Measurements from ENCODE around the gene STKLD1.
"Not testable (repeated sequence)": the region's sequence is repeated elsewhere in the genome, so short reads cannot be mapped to it uniquely, and the experiment has no call there.

Gene STKLD1

DNA sequence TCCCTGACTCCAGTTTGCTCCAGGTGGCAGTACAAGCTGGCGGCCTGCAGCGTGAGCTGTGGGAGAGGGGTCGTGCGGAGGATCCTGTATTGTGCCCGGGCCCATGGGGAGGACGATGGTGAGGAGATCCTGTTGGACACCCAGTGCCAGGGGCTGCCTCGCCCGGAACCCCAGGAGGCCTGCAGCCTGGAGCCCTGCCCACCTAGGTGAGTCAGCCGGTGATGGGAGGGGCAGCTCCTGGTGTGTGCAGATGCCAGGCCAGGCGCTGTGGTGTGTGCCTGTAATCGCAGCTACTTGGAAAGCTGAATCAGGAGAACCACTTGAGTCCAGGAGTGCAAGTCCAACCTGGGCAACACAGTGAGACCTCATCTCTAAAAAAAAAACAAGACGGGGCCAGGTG is 73.6 kb downstream of the STKLD1 start:
- DNase-seq = no peak

DNA sequence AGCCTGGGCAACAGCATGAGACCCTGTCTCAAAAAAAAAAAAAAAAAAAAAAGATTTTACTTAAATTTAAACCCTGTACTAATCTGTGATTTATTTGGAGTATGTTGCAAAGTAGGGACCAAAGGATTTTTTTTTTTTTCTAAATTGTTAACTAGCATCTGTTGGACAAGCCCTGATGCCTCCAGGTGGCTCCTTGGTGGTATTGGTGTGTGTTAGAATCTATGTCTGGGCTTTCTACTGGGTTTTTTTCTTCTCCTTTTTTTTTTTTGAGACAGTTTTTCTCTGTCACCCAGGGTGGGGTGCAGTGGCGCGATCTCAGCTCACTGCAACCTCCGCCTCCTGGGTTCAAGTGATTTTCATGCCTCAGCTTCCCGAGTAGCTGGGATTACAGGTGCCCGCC is 75.7 kb downstream of the STKLD1 start:
- not testable (repeated sequence) for DNase-seq

DNA sequence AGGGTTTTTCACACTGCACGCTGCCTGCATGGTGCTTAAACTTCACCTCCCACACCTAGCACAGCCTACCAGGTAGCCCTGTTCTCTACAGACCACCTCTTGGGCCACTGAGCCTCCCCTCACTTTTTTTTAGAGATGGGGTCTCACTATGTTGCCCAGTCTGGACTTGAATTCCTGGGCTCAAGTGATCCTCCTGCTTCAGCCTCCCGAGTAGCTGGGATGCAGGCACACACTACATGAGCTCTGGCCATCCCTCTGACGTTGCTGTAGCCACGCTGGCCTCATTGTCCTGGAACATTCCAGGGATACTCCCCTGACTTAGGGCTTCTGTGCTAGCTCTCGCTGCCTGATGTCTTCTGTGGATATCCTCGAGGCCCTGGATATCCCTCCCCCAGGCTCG is 76.4 kb downstream of the STKLD1 start:
- no peak for DNase-seq

DNA sequence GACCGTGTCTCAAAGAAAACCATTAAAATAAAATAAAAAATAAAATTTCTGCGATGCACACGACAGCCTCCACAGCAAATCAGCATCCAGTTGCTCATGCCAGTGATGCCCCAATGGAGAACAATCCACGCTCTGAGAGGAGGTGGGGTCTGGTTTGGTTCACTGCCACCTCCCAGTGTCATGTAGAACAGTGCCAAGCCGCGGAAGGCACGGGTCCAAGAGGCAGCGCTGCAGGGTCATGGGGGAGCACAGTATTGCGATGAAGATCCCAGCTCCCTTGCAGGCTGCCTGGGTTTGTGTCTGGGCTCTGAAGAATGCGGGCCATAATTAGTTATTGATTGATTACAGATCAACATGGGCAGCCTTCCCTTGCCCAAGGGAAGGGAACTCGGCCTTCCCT is 77.5 kb downstream of the STKLD1 start:
- no peak for DNase-seq

DNA sequence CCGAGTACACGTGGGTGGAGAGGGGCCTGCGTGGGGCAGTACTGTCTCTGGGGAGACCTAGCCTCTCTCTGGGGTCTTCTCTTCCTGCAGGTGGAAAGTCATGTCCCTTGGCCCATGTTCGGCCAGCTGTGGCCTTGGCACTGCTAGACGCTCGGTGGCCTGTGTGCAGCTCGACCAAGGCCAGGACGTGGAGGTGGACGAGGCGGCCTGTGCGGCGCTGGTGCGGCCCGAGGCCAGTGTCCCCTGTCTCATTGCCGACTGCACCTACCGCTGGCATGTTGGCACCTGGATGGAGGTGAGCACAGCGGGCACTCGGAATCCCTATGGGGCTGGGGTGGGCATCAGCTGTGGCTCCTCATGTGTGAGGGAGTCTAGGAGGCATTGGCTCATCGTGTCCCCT is 78.2 kb downstream of the STKLD1 start:
- no peak for DNase-seq

DNA sequence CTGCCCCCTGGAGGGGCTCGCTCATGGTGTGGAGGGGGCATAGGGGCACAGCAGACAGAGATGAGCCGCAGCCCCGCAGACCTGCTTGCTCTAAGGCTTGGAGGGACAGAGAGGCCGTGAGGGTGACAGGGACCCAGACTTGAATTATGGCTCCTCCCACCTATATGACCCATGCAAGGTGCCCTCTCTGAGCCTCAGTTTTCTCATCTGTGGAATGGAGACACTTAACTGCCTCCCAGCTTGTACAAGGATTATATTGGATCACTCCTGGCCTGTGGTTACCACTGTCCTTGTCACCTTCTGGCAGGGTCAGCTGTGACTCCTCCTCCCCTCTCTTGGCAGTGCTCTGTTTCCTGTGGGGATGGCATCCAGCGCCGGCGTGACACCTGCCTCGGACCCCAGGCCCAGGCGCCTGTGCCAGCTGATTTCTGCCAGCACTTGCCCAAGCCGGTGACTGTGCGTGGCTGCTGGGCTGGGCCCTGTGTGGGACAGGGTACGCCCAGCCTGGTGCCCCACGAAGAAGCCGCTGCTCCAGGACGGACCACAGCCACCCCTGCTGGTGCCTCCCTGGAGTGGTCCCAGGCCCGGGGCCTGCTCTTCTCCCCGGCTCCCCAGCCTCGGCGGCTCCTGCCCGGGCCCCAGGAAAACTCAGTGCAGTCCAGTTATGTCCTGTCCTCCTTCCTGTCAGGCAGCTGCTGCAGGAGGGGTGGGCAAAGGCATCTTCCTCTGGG is 78.9 kb downstream of the STKLD1 start:
- no peak for DNase-seq
